Fibroblast of pulmonary artery (primary cell): ENCODE data around the gene CD1D.
"Not testable (repeated sequence)": the region's sequence is repeated elsewhere in the genome, so short reads cannot be mapped to it uniquely, and the experiment has no call there.

ENCODE experiments used
- DNase-seq: peaks from one replicate; pipeline ENCODE4 v3.0.0-alpha.2; 2010; ENCODE audit warnings: low read depth
- H3K4me3 ChIP-seq: replicated peaks from 2 replicates; pipeline ENCODE4 v1.5.1; 2011; ENCODE audit warnings: low read depth, mild to moderate bottlenecking, control low read depth, low read length, moderate library complexity
- CTCF ChIP-seq: IDR thresholded peaks from 2 replicates; pipeline ENCODE4 v1.5.1; 2011; ENCODE audit warnings: mild to moderate bottlenecking, control low read depth, low read length, inconsistent platforms; ENCODE audit errors: missing control alignments

Gene CD1D

GRCh38 chr1:158176399-158176798, 4.3 kb upstream of the CD1D start:
- no peak for DNase-seq
- no peak for TF ChIP-seq CTCF
- H3K4me3 ChIP-seq = no peak overlapping the region

GRCh38 chr1:158176849-158177699, 3.6 kb upstream of the CD1D start:
- not testable (repeated sequence) for DNase-seq
- peak overlapping the region; percentile 51 for H3K4me3 ChIP-seq

GRCh38 chr1:158177700-158178450, 2.8 kb upstream of the CD1D start:
- DNase-seq = peak; percentile 71
- H3K4me3 ChIP-seq = peak overlapping the region; percentile 51
- TF ChIP-seq CTCF = no peak

GRCh38 chr1:158179301-158180041, 1.2 kb upstream of the CD1D start:
- H3K4me3 ChIP-seq = no peak overlapping the region
- TF ChIP-seq CTCF = no peak
- DNase-seq = no peak

- H3K4me3 ChIP-seq = peak overlapping the region; percentile 65
- no peak for DNase-seq
- TF ChIP-seq CTCF = no peak
Measured at GRCh38 chr1:158181577-158181922, 855 bp downstream of the CD1D start.

- TF ChIP-seq CTCF = no peak
Measured at GRCh38 chr1:158185770-158186169, 5.1 kb downstream of the CD1D start.

GRCh38 chr1:158186180-158186579, 5.5 kb downstream of the CD1D start:
- DNase-seq = peak; percentile 13
- H3K4me3 ChIP-seq = no peak overlapping the region
- TF ChIP-seq CTCF = no peak

More at GRCh38 chr1:158185770-158186169, 5.1 kb downstream of the CD1D start:
- H3K4me3 ChIP-seq = no peak overlapping the region
- DNase-seq = no peak
